B cell (primary cell): Measurements from ENCODE around the gene DIS3L2. TPM values are rescaled to one million over a fixed set of nuclear protein-coding genes. Genes with fewer than 3 reads are reported as not detected.

Source experiments
- ATAC-seq: fragments of 200-7000 bp; cut with Tn5 transposase; one replicate; pipeline ENCODE4 v1.10.0; 2021; ENCODE audit warnings: low read depth, mild to moderate bottlenecking, moderate number of reproducible peaks, moderate library complexity
- CTCF ChIA-PET: fragments of 350-600 bp; sonication (Branson Sonifier 250); formaldehyde crosslinking; loops from one replicate; lab custom pipeline; 2021; ENCODE audit warnings: antibody characterized with exemption, inconsistent platforms; lab: Charles Lee
- POLR2A ChIA-PET: fragments of 350-600 bp; sonication (Branson Sonifier 250); formaldehyde crosslinking; loops from one replicate; lab custom pipeline; 2021; ENCODE audit warnings: antibody characterized with exemption; lab: Charles Lee
- DNase-seq: peaks from one replicate; pipeline ENCODE4 v3.0.0; 2013
- H2AFZ ChIP-seq: 2 replicates; pipeline ENCODE4 v1.6.1; 2012; ENCODE audit warnings: mild to moderate bottlenecking, low read depth, low read length; ENCODE audit not compliant: insufficient read depth, poor library complexity, severe bottlenecking
- H3K27ac ChIP-seq, 2 donors: 1 replicate in 1 of 2; 2 replicates in 1 of 2; pipeline ENCODE4 v1.5.1; 2012 to 2013; ENCODE audit warnings: low read length in 2 of 2, mild to moderate bottlenecking in 2 of 2, moderate library complexity in 1 of 2
- H3K27me3 ChIP-seq, 4 experiments: fragments of 200-600 bp in 1 of 4; sonication (generic) in 1 of 4; replicated peaks in 1 of 4; 1 replicate in 2 of 4; 2 replicates in 2 of 4; pipeline versions ENCODE4 v1.6.1 to v1.7.0; 2013 to 2016; ENCODE audit warnings: low read length in 3 of 4, mild to moderate bottlenecking in 2 of 4, mixed read lengths in 1 of 4, moderate library complexity in 1 of 4; ENCODE audit not compliant: insufficient read depth in 4 of 4, control insufficient read depth in 3 of 4; ENCODE audit errors: control extremely low read depth in 1 of 4
- H3K36me3 ChIP-seq, 2 experiments: replicated peaks in 1 of 2; 1 replicate in 1 of 2; 2 replicates in 1 of 2; pipeline versions ENCODE4 v1.6.1 to v1.7.1; 2013; ENCODE audit warnings: low read length in 1 of 2; ENCODE audit not compliant: insufficient read depth in 2 of 2, control insufficient read depth in 1 of 2; ENCODE audit errors: control extremely low read depth in 1 of 2, extremely low read depth in 1 of 2
- H3K4me1 ChIP-seq, 2 donors: fragments of 200-600 bp in 1 of 2; sonication (generic) in 1 of 2; 1 replicate in 1 of 2; 2 replicates in 1 of 2; pipeline versions ENCODE4 v1.5.1 to v1.6.1; 2013 to 2017; ENCODE audit warnings: low read length in 2 of 2; ENCODE audit not compliant: control insufficient read depth in 2 of 2, insufficient read depth in 2 of 2
- H3K4me2 ChIP-seq: replicated peaks from 2 replicates; pipeline ENCODE3; 2012; ENCODE audit warnings: mild to moderate bottlenecking, low read depth, low read length; ENCODE audit not compliant: poor library complexity, severe bottlenecking
- H3K4me3 ChIP-seq, 5 experiments: fragments of 200-600 bp in 1 of 5; sonication (generic) in 1 of 5; 1 replicate in 3 of 5; 2 replicates in 2 of 5; pipeline versions ENCODE4 v1.5.1 to v1.7.0; 2011 to 2016; ENCODE audit warnings: low read length in 4 of 5, mild to moderate bottlenecking in 4 of 5, low read depth in 2 of 5, control low read depth in 1 of 5, moderate library complexity in 1 of 5; ENCODE audit not compliant: insufficient read depth in 1 of 5; ENCODE audit errors: control extremely low read depth in 1 of 5, extremely low read depth in 1 of 5
- H3K79me2 ChIP-seq: fragments of 200-600 bp; sonication (generic); one replicate; pipeline ENCODE4 v1.6.0; 2016; ENCODE audit warnings: low read length; ENCODE audit not compliant: control insufficient read depth, insufficient read depth
- H3K9ac ChIP-seq: fragments of 200-600 bp; sonication (generic); 2 replicates; pipeline ENCODE4 v1.6.1; 2017; ENCODE audit warnings: mild to moderate bottlenecking, low read length, moderate library complexity
- H3K9me3 ChIP-seq, 3 donors: one replicate each; pipeline versions ENCODE4 v1.6.1 to v1.7.1; 2013; ENCODE audit warnings: low read length in 2 of 3; ENCODE audit not compliant: control insufficient read depth in 2 of 3, insufficient read depth in 1 of 3; ENCODE audit errors: control extremely low read depth in 1 of 3
- H4K20me1 ChIP-seq: 2 replicates; pipeline ENCODE4 v1.6.0; 2012; ENCODE audit warnings: mild to moderate bottlenecking, low read length; ENCODE audit not compliant: insufficient read depth, control insufficient read depth, poor library complexity, severe bottlenecking
- H3K27ac Mint-ChIP-seq: one replicate; pipeline ENCODE4 v1.8.0; 2021; ENCODE audit warnings: mixed read lengths
- H3K27me3 Mint-ChIP-seq: one replicate; pipeline ENCODE4 v1.8.0; 2021; ENCODE audit warnings: mixed read lengths
- H3K4me1 Mint-ChIP-seq: one replicate; pipeline ENCODE4 v1.8.0; 2021; ENCODE audit warnings: mixed read lengths
- H3K4me3 Mint-ChIP-seq: one replicate; pipeline ENCODE4 v1.8.0; 2021; ENCODE audit warnings: mixed read lengths
- H3K9me3 Mint-ChIP-seq: one replicate; pipeline ENCODE4 v1.8.0; 2022; ENCODE audit warnings: mixed read lengths; ENCODE audit not compliant: insufficient read depth
- CTCF ChIP-seq: fragments of 200-600 bp; IDR thresholded peaks from one replicate; pipeline ENCODE4 v1.8.0; 2022; ENCODE audit warnings: antibody characterized with exemption, mild to moderate bottlenecking
- EZH2 ChIP-seq: IDR thresholded peaks from 2 replicates; pipeline ENCODE4 v1.6.1; 2012; ENCODE audit warnings: borderline replicate concordance, low read depth, mild to moderate bottlenecking, moderate library complexity, low read length; ENCODE audit not compliant: insufficient read depth, poor library complexity, severe bottlenecking
- WGBS: methylation state at CpG from one replicate; pipeline ENCODE4 v1.1.5; 2013; ENCODE audit warnings: missing lambda C conversion rate; ENCODE audit not compliant: insufficient coverage; 5-methylcytosine and 5-hydroxymethylcytosine counted together
- intact Hi-C: fragments of 100-400 bp; cut with micrococcal nuclease; formaldehyde crosslinking; loops from one replicate; pipeline ENCODE4 v1.10.0; 2022
- polyA plus RNA-seq: library from polyadenylated mRNA; depleted of rRNA; stranded (reverse); fragments of >200 nt; gene quantifications from 2 replicates; pipeline ENCODE4 v1.2.3, GENCODE V29; 2012
- total RNA-seq, 2 donors: library from RNA; stranded (reverse); fragments of 120-200 nt in 1 of 2; gene quantifications; 1 replicate in 1 of 2; 2 replicates in 1 of 2; pipeline versions ENCODE4 v1.2.3 to v1.2.4, GENCODE V29; 2013 to 2022

The DIS3L2 gene
- total and polyA plus RNA-seq, 2 donors (not counting 1 experiment from before 2014, with no cell fraction given), result 34.5 to 70.1 TPM

GRCh38 chr2:232347369-232347768 is 385.9 kb downstream of the DIS3L2 start:
- peaks cover 0 to 8% of the 10 kb centered on the region in 2 donors for H3K4me1 ChIP-seq
- peaks cover 5% of the 10 kb centered on the region for H3K27me3 Mint-ChIP-seq

DNA sequence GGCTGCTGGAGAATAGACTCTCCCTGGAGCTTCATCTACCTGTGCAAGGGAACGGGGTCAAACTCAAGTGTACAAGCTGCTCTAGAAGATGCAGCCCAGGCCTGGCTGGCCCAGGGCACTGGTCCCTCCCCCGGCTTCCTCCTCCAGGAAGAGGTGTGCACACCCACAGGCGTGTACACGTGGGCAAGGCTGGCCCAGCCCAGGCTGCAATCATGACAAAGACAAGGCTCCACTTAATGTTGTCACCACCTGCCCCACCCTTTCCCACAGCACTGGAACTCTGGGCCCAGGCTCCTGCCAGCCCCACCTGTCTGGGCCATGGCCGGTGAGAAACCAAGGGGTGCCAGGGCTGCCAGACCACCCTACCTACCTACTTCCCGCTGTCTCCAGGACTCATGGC is 387.4 kb downstream of the DIS3L2 start:
- intact Hi-C loops, result no loop called here
- no peaks in the 10 kb centered on the region for H4K20me1 ChIP-seq
- no peak overlapping the region for H3K4me2 ChIP-seq
- H3K27me3 ChIP-seq, result peaks cover 0 to 46% (median 17%) of the 10 kb centered on the region in 4 experiments
- H3K79me2 ChIP-seq, result no peaks in the 10 kb centered on the region
- H3K9ac ChIP-seq, result no peak overlapping the region
- TF ChIP-seq EZH2, result no peak
- no peak for TF ChIP-seq CTCF
- no peak overlapping the region for H3K27ac ChIP-seq
- ChIA-PET POLR2A (no interaction called here), CTCF (no interaction called here)
- no peak overlapping the region for H3K4me3 Mint-ChIP-seq
- no peaks in the 10 kb centered on the region for H3K36me3 ChIP-seq
- ATAC-seq (no peak), DNase-seq (no peak)
- no peak overlapping the region for H2AFZ ChIP-seq
- no peak overlapping the region for H3K27ac Mint-ChIP-seq
- peaks cover 0 to 8% of the 10 kb centered on the region in 2 donors for H3K4me1 ChIP-seq
- H3K9me3 Mint-ChIP-seq, result peaks cover 3% of the 10 kb centered on the region
- H3K9me3 ChIP-seq, result peaks cover 0 to 35% (median 0%) of the 10 kb centered on the region in 3 donors
- 29% methylated on average over 6 of the region's 6 CpGs for WGBS
- peaks cover 12% of the 10 kb centered on the region for H3K27me3 Mint-ChIP-seq
- no peak overlapping the region for H3K4me3 ChIP-seq
- H3K4me1 Mint-ChIP-seq, result no peaks in the 10 kb centered on the region

More at GRCh38 chr2:232347369-232347768, 385.9 kb downstream of the DIS3L2 start:
- Mint-ChIP-seq H3K9me3 (peaks cover 3% of the 10 kb centered on the region), H3K4me3 (no peak overlapping the region), H3K4me1 (no peaks in the 10 kb centered on the region), H3K27ac (no peak overlapping the region)
- DNase-seq, result no peak
- 100% methylated on average over 1 of the region's 6 CpGs for WGBS
- ChIA-PET CTCF (no interaction called here), POLR2A (no interaction called here)
- H3K4me3 ChIP-seq, result no peak overlapping the region
- no peak overlapping the region for H3K27ac ChIP-seq
- no peaks in the 10 kb centered on the region for H3K79me2 ChIP-seq
- no peaks in the 10 kb centered on the region for H3K36me3 ChIP-seq
- H3K4me2 ChIP-seq, result no peak overlapping the region
- TF ChIP-seq EZH2 (no peak), CTCF (no peak)
- H3K9ac ChIP-seq, result no peak overlapping the region
- no peaks in the 10 kb centered on the region for H4K20me1 ChIP-seq
- no peak for ATAC-seq
- peaks cover 0 to 35% (median 0%) of the 10 kb centered on the region in 3 donors for H3K9me3 ChIP-seq
- H2AFZ ChIP-seq, result no peak overlapping the region
- H3K27me3 ChIP-seq, result peaks cover 0 to 33% (median 10%) of the 10 kb centered on the region in 4 experiments
- intact Hi-C loops, result no loop called here
